ENCODE results near the gene LITAFD. TPM values are rescaled to one million over a fixed set of nuclear protein-coding genes. Genes with fewer than 3 reads are reported as not detected.
A peak's percentile ranks its signal among the peaks of the same experiment; 100 is the strongest.

LITAFD gene
- total RNA-seq, 2 donors from 2014 or later = not detected

DNA sequence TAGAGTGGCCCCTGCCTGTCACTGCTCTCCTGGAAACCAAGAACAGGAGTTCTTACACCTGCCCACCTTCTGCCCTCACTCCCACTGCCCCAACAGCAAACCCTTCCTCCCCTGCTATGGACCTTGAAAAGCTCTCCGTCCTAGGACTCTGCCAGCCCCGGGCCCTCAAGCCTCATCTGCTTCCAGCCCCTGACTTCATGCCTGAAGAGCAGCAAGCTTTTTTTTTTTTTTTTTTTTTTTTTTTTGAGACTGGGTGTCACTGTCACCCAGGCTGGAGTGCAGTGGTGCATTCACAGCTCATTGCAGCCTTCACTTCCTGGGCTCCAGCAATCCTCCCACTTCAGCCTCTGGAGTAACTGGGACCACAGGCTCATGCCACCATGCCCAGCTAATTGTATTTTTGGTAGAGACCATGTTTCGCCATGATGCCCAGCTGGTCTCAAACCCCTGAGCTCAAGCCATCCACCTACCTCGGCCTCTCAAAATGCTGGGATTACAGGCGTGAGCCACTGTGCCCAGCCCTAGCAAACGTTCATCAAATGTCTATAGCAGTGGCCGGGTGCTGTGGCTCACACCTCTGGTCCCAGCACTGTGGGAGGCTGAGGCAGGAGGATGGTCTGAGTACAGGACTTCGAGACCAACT, 30.3 kb upstream of the LITAFD start:
- Mint-ChIP-seq H3K9me3 (no peaks in the 10 kb centered on the region), H3K4me1 (peaks cover 21% of the 10 kb centered on the region), H3K4me3 (no peak overlapping the region), H3K27me3 (no peaks in the 10 kb centered on the region), H3K36me3 (ENCODE audit: low read depth) (peaks cover 97% of the 10 kb centered on the region), H3K27ac (no peak overlapping the region)
- ATAC-seq (replicated peaks) = no peak

DNA sequence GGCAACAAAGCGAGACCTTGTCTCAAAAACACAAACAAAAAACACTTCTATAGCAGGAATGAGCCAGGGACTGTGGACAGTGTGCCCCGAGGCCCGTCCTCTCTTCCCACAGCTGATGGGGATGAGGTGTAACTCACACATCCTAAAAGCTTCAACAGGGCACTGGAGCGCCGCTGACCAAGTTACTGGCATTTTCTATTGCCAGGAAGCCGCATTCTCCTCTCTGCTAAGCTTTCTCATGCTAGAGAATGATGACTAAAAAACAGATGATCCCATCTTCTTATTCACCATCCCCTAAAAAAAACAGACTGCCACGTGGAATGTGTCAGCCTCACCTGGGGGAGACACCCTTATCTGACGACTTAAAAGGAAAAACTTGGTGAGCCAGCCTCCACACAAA, 29.6 kb upstream of the LITAFD start:
- Mint-ChIP-seq H3K9me3 (no peaks in the 10 kb centered on the region), H3K27ac (no peak overlapping the region), H3K36me3 (ENCODE audit: low read depth) (peaks cover 97% of the 10 kb centered on the region), H3K4me1 (peaks cover 21% of the 10 kb centered on the region), H3K4me3 (no peak overlapping the region), H3K27me3 (no peaks in the 10 kb centered on the region)
- ATAC-seq (replicated peaks) = no peak

- no peak overlapping the region for H3K27ac Mint-ChIP-seq
- H3K27me3 Mint-ChIP-seq = no peaks in the 10 kb centered on the region
- no peaks in the 10 kb centered on the region for H3K9me3 Mint-ChIP-seq
- H3K36me3 Mint-ChIP-seq (ENCODE audit: low read depth) = peaks cover 97% of the 10 kb centered on the region
- peaks cover 25% of the 10 kb centered on the region for H3K4me1 Mint-ChIP-seq
- no peak overlapping the region for H3K4me3 Mint-ChIP-seq
- ATAC-seq (replicated peaks) = no peak
Measured at GRCh38 chr16:8853150-8853549, 29.0 kb upstream of the LITAFD start.

- ATAC-seq (replicated peaks) = peak; percentile 15
- no peak overlapping the region for H3K4me3 Mint-ChIP-seq
- peaks cover 97% of the 10 kb centered on the region for H3K36me3 Mint-ChIP-seq (ENCODE audit: low read depth)
- H3K27me3 Mint-ChIP-seq = no peaks in the 10 kb centered on the region
- peaks cover 26% of the 10 kb centered on the region for H3K4me1 Mint-ChIP-seq
- no peak overlapping the region for H3K27ac Mint-ChIP-seq
- H3K9me3 Mint-ChIP-seq = no peaks in the 10 kb centered on the region
Measured at GRCh38 chr16:8853611-8854010, 28.5 kb upstream of the LITAFD start.

- no peaks in the 10 kb centered on the region for H3K9me3 Mint-ChIP-seq
- peaks cover 98% of the 10 kb centered on the region for H3K36me3 Mint-ChIP-seq (ENCODE audit: low read depth)
- no peak overlapping the region for H3K4me3 Mint-ChIP-seq
- peaks cover 22% of the 10 kb centered on the region for H3K4me1 Mint-ChIP-seq
- no peaks in the 10 kb centered on the region for H3K27me3 Mint-ChIP-seq
- peak overlapping the region; percentile 46 for H3K27ac Mint-ChIP-seq
- ATAC-seq (replicated peaks) = no peak
Measured at GRCh38 chr16:8854298-8854948, 27.7 kb upstream of the LITAFD start.

DNA sequence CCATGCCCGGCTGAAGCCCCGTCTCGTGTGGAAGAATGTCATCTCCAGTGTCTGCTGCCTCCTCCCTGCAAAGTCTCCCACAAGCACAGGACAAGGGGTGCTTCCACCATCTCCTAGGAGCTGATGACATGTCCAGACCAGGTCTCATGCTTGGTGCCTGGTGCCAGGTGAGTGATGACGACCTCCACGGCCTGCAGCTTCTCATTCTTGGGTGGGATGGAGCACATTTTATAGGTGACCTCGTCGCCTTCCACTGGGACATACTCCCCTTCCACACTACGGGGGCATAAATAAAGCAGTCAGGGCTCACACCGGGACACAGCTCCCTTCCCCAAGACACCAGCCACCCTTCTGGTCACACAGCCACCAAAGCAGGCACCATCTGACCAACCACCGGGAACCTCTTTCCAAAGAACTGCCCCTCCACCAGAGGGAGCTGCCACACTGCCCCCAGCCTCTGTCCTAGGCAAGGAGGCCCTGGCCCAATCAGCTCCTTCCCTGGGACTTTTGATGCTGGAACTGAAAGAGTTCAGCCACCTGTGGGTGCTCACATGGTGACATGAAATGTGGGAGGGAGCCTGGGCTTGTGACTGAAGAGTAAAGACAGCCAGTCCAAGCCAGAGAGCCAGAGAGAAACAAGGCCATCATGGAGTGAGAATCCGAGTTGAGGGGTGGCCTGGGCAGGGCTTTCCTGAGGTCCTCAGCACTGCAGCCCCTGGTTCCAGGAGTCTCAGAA, 26.9 kb upstream of the LITAFD start:
- Mint-ChIP-seq H3K27ac (peak overlapping the region; percentile 46), H3K4me3 (no peak overlapping the region), H3K36me3 (ENCODE audit: low read depth) (peaks cover 96% of the 10 kb centered on the region), H3K4me1 (peaks cover 21% of the 10 kb centered on the region), H3K27me3 (no peaks in the 10 kb centered on the region), H3K9me3 (no peaks in the 10 kb centered on the region)
- ATAC-seq (replicated peaks) = no peak

GRCh38 chr16:8855972-8856371, 26.2 kb upstream of the LITAFD start:
- Mint-ChIP-seq H3K27ac (peak overlapping the region; percentile 71), H3K27me3 (no peaks in the 10 kb centered on the region)

GRCh38 chr16:8858994-8859912, 22.9 kb upstream of the LITAFD start:
- H3K27ac Mint-ChIP-seq = no peak overlapping the region
- H3K4me3 Mint-ChIP-seq = no peak overlapping the region
- H3K4me1 Mint-ChIP-seq = peaks cover 17% of the 10 kb centered on the region
- H3K9me3 Mint-ChIP-seq = no peaks in the 10 kb centered on the region
- ATAC-seq (replicated peaks) = no peak
- H3K36me3 Mint-ChIP-seq (ENCODE audit: low read depth) = peaks cover 61% of the 10 kb centered on the region
- no peaks in the 10 kb centered on the region for H3K27me3 Mint-ChIP-seq

More at GRCh38 chr16:8855972-8856371, 26.2 kb upstream of the LITAFD start:
- peaks cover 15% of the 10 kb centered on the region for H3K4me1 Mint-ChIP-seq
- H3K36me3 Mint-ChIP-seq (ENCODE audit: low read depth) = peaks cover 88% of the 10 kb centered on the region
- no peaks in the 10 kb centered on the region for H3K9me3 Mint-ChIP-seq
- no peak for ATAC-seq (replicated peaks)
- no peak overlapping the region for H3K4me3 Mint-ChIP-seq

GRCh38 chr16:8859913-8860881, 22.0 kb upstream of the LITAFD start:
- no peak for ATAC-seq (replicated peaks)
- Mint-ChIP-seq H3K36me3 (ENCODE audit: low read depth) (peaks cover 51% of the 10 kb centered on the region), H3K4me3 (no peak overlapping the region), H3K9me3 (no peaks in the 10 kb centered on the region), H3K27ac (no peak overlapping the region), H3K27me3 (no peaks in the 10 kb centered on the region), H3K4me1 (peaks cover 21% of the 10 kb centered on the region)

- H3K4me3 Mint-ChIP-seq = no peak overlapping the region
- peaks cover 21% of the 10 kb centered on the region for H3K4me1 Mint-ChIP-seq
- no peaks in the 10 kb centered on the region for H3K9me3 Mint-ChIP-seq
- ATAC-seq (replicated peaks) = no peak
- peak overlapping the region; percentile 52 for H3K27ac Mint-ChIP-seq
- H3K36me3 Mint-ChIP-seq (ENCODE audit: low read depth) = peaks cover 50% of the 10 kb centered on the region
- no peaks in the 10 kb centered on the region for H3K27me3 Mint-ChIP-seq
Measured at GRCh38 chr16:8861563-8862308, 20.4 kb upstream of the LITAFD start.

DNA sequence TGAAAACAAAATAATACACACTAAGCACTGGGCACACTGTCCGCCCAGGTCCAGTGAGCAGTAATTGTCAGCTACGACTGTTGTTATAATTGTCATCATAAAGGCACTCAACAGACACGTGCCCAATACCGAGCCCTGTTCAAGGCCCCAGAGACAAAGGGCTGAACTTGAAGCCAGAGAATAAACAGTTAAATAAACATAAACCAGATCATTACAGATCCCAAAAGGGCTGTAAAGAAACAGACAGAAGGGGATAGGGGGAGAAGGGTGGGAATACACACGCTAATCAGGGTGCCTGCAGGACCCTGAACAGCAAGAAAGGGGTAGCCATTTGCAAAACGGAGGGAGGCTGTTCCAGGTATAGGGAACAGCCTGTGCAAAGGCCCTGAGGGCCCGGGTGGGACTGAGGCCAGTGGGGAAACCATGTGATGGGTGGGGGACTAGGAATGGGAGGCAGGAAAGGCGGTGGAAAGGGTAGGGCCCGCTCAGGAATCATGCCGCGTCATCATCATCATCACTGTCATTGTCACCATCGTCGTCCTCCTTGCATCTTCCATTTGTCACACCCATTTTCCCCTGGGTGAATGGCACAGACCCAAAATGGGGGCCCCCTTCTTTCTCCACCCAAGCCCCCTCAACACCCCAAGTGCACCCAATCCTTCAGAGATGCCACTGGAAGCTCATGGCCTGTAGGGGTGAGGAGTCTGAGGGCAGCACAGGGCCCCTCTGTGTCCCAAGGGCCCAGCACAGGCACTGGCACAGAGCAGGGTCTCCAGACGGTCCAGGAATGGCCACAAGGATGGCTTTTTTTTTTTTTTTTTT, 19.6 kb upstream of the LITAFD start:
- H3K36me3 Mint-ChIP-seq (ENCODE audit: low read depth) = peaks cover 49% of the 10 kb centered on the region
- no peak for ATAC-seq (replicated peaks)
- H3K9me3 Mint-ChIP-seq = no peaks in the 10 kb centered on the region
- peaks cover 26% of the 10 kb centered on the region for H3K4me1 Mint-ChIP-seq
- H3K4me3 Mint-ChIP-seq = no peak overlapping the region
- H3K27ac Mint-ChIP-seq = no peak overlapping the region
- H3K27me3 Mint-ChIP-seq = no peaks in the 10 kb centered on the region
